HCT116 (cell line): ENCODE results near the gene SCPEP1. TPM values are rescaled to one million over a fixed set of nuclear protein-coding genes. Genes with fewer than 3 reads are reported as not detected.

Experiments used
- ATAC-seq: fragments of 200-7000 bp; cut with Tn5 transposase; 2 replicates; pipeline ENCODE4 v1.9.1; 2020; ENCODE audit warnings: mild to moderate bottlenecking, moderate library complexity
- BruUV-seq: library from RNA; stranded (reverse); fragments of 400-500 nt; replicated peaks from 2 replicates; lab custom pipeline; 2021; lab: Mats Ljungman, UMichigan
- CTCF ChIA-PET: fragments of 300-600 bp; sonication (Branson Sonifier 250); formaldehyde crosslinking; loops from one replicate; lab custom pipeline; 2021; ENCODE audit warnings: antibody characterized with exemption; lab: Charles Lee
- POLR2A ChIA-PET: fragments of 300-600, 350-600 bp; sonication (Branson Sonifier 250); formaldehyde crosslinking; loops from one replicate; lab custom pipeline; 2021; ENCODE audit warnings: antibody characterized with exemption; lab: Charles Lee
- RAD21 ChIA-PET, 2 experiments: fragments of 300-600 bp; sonication (Branson Sonifier 250); formaldehyde crosslinking; loops; one replicate each; lab custom pipeline; 2023; ENCODE audit warnings: low total read pairs in 2 of 2; ENCODE audit not compliant: uncharacterized antibody in 2 of 2, unreplicated experiment in 2 of 2, low non-redundant PET in 1 of 2; lab: Charles Lee
- DNase-seq: peaks from one replicate; pipeline ENCODE4 v3.0.0-alpha.2; 2010; ENCODE audit warnings: low read depth, low spot score
- H2AFZ ChIP-seq: fragments of 200-600 bp; shearing (Covaris generic), sonication (generic); 2 replicates; pipeline ENCODE4 v1.6.1; 2017; ENCODE audit warnings: low read depth, mixed run types, mixed read lengths, antibody characterized with exemption, low read length; ENCODE audit not compliant: poor library complexity, severe bottlenecking
- H3K27ac ChIP-seq: 2 replicates; pipeline ENCODE4 v1.5.1; 2012; ENCODE audit warnings: low read depth, low read length
- H3K27me3 ChIP-seq: fragments of 200-600 bp; sonication (generic); 2 replicates; pipeline ENCODE4 v1.6.1; 2016; ENCODE audit warnings: mixed run types, low read length, mixed read lengths; ENCODE audit not compliant: insufficient read depth
- H3K36me3 ChIP-seq, 2 experiments: fragments of 200-500 bp in 1 of 2; fragments of 200-600 bp in 1 of 2; sonication (Bioruptor generic) in 1 of 2; sonication (generic) in 1 of 2; 2 replicates each; pipeline versions ENCODE4 v1.5.1 to v1.6.1; 2014 to 2016; ENCODE audit warnings: low read length in 2 of 2, inconsistent platforms in 1 of 2, mixed read lengths in 1 of 2, mixed run types in 1 of 2; ENCODE audit not compliant: insufficient read depth in 2 of 2, control insufficient read depth in 1 of 2
- H3K4me1 ChIP-seq, 2 experiments: fragments of 200-600 bp in 1 of 2; sonication (generic) in 1 of 2; 2 replicates each; pipeline versions ENCODE4 v1.5.1 to v1.6.1; 2012 to 2017; ENCODE audit warnings: low read length in 2 of 2, inconsistent platforms in 1 of 2, mild to moderate bottlenecking in 1 of 2, mixed read lengths in 1 of 2, mixed run types in 1 of 2, moderate library complexity in 1 of 2; ENCODE audit not compliant: insufficient read depth in 2 of 2, control insufficient read depth in 1 of 2
- H3K4me2 ChIP-seq: fragments of 200-600 bp; sonication (generic); 2 replicates; pipeline ENCODE4 v1.6.1; 2017; ENCODE audit warnings: mixed run types, low read length, mixed read lengths
- H3K4me3 ChIP-seq, 2 experiments: fragments of 200-600 bp in 1 of 2; sonication (generic) in 1 of 2; replicated peaks in 1 of 2; 2 replicates each; pipeline ENCODE4 v1.5.1; 2011 to 2016; ENCODE audit warnings: low read length in 2 of 2, control low read depth in 1 of 2, low read depth in 1 of 2, mild to moderate bottlenecking in 1 of 2, mixed read lengths in 1 of 2, mixed run types in 1 of 2
- H3K79me2 ChIP-seq: fragments of 200-600 bp; sonication (generic); 2 replicates; pipeline ENCODE4 v1.6.1; 2017; ENCODE audit warnings: mild to moderate bottlenecking, mixed run types, low read length, moderate library complexity, mixed read lengths; ENCODE audit not compliant: insufficient read depth
- H3K9ac ChIP-seq: fragments of 200-600 bp; sonication (generic); 2 replicates; pipeline ENCODE4 v1.6.1; 2016; ENCODE audit warnings: low read length, mixed read lengths
- H3K9me2 ChIP-seq: fragments of 200-600 bp; sonication (generic), shearing (Covaris generic); 2 replicates; pipeline ENCODE4 v1.6.1; 2017; ENCODE audit warnings: mixed run types, mild to moderate bottlenecking, moderate library complexity; ENCODE audit not compliant: insufficient read depth
- H3K9me3 ChIP-seq, 2 experiments: fragments of 200-500 bp in 1 of 2; fragments of 200-600 bp in 1 of 2; sonication (Bioruptor generic) in 1 of 2; sonication (generic) in 1 of 2; 2 replicates each; pipeline ENCODE4 v1.6.1; 2014 to 2017; ENCODE audit warnings: low read length in 2 of 2, mixed read lengths in 2 of 2, inconsistent platforms in 1 of 2, low read depth in 1 of 2, mild to moderate bottlenecking in 1 of 2, mixed run types in 1 of 2, moderate library complexity in 1 of 2; ENCODE audit not compliant: control insufficient read depth in 1 of 2, insufficient read depth in 1 of 2
- H4K20me1 ChIP-seq: fragments of 200-600 bp; sonication (generic), shearing (Covaris generic); 2 replicates; pipeline ENCODE4 v1.6.1; 2017; ENCODE audit warnings: mixed run types, mild to moderate bottlenecking, moderate library complexity; ENCODE audit not compliant: insufficient read depth
- CBX3 ChIP-seq: IDR thresholded peaks from 2 replicates; pipeline ENCODE4 v1.6.1; 2012; ENCODE audit warnings: low read depth
- CEBPB ChIP-seq: IDR thresholded peaks from 2 replicates; pipeline ENCODE4 v1.6.1; 2012; ENCODE audit warnings: low read depth
- ELF1 ChIP-seq: IDR thresholded peaks from 2 replicates; pipeline ENCODE4 v1.6.1; 2012; ENCODE audit warnings: low read depth, borderline replicate concordance
- EZH2 ChIP-seq: fragments of 200-600 bp; sonication (generic); IDR thresholded peaks from 2 replicates; pipeline ENCODE4 v1.6.1; 2017; ENCODE audit warnings: antibody characterized with exemption, mixed run types
- EZH2phosphoT487 ChIP-seq: fragments of 200-600 bp; IDR thresholded peaks from 2 replicates; pipeline ENCODE4 v1.6.1; 2018; ENCODE audit warnings: antibody characterized with exemption, borderline replicate concordance
- FOSL1 ChIP-seq: IDR thresholded peaks from 2 replicates; pipeline ENCODE4 v1.6.1; 2012; ENCODE audit warnings: low read depth
- JUND ChIP-seq: IDR thresholded peaks from 2 replicates; pipeline ENCODE4 v1.6.1; 2012
- POLR2A ChIP-seq: IDR thresholded peaks from 2 replicates; pipeline ENCODE4 v1.7.0; 2011; ENCODE audit warnings: borderline replicate concordance; ENCODE audit not compliant: insufficient read depth, insufficient read length; ENCODE audit errors: extremely low read depth
- POLR2AphosphoS5 ChIP-seq: IDR thresholded peaks from 2 replicates; pipeline ENCODE4 v1.6.1; 2011; ENCODE audit warnings: mild to moderate bottlenecking, low read depth, low read length, moderate library complexity
- RAD21 ChIP-seq: IDR thresholded peaks from 2 replicates; pipeline ENCODE4 v1.6.1; 2012; ENCODE audit warnings: low read depth, mild to moderate bottlenecking
- SIN3A ChIP-seq: IDR thresholded peaks from 2 replicates; pipeline ENCODE4 v1.6.1; 2012; ENCODE audit warnings: low read depth
- SP1 ChIP-seq: IDR thresholded peaks from 2 replicates; pipeline ENCODE4 v1.6.1; 2012; ENCODE audit warnings: low read depth
- SRF ChIP-seq: IDR thresholded peaks from 2 replicates; pipeline ENCODE4 v1.6.1; 2012; ENCODE audit warnings: low read depth
- TCF7L2 ChIP-seq: IDR thresholded peaks from 2 replicates; pipeline ENCODE4 v1.7.0; 2011; ENCODE audit warnings: borderline replicate concordance, inconsistent platforms; ENCODE audit not compliant: insufficient read depth, insufficient read length; ENCODE audit errors: extremely low read depth
- YY1 ChIP-seq: IDR thresholded peaks from 2 replicates; pipeline ENCODE4 v1.6.1; 2011; ENCODE audit warnings: low read length, low read depth, moderate library complexity, mild to moderate bottlenecking; ENCODE audit not compliant: insufficient replicate concordance; ENCODE audit errors: extremely low read depth
- ZFX ChIP-seq: fragments of 450-650 bp; IDR thresholded peaks from 2 replicates; pipeline ENCODE4 v1.6.1; 2017
- ZNF274 ChIP-seq: fragments of 200-500 bp; sonication (Bioruptor generic); IDR thresholded peaks from 2 replicates; pipeline ENCODE4 v1.6.1; 2014; ENCODE audit warnings: mild to moderate bottlenecking, low read depth, low read length, inconsistent platforms
- intact Hi-C: fragments of 100-400 bp; cut with micrococcal nuclease; formaldehyde crosslinking; loops from 2 replicates; pipeline ENCODE4 v1.10.0; 2022
- total RNA-seq: library from RNA; stranded (reverse); gene quantifications from one replicate; pipeline ENCODE4 v1.2.1, GENCODE V29; 2021; ENCODE audit not compliant: unreplicated experiment
- TF ChIP-seq, protein P1 (sequence below): IDR thresholded peaks from 2 replicates; pipeline ENCODE4 v1.6.1; 2011; ENCODE audit warnings: mild to moderate bottlenecking, low read length, moderate library complexity; ENCODE audit not compliant: insufficient replicate concordance; ENCODE audit errors: extremely low read depth
- TF ChIP-seq, protein P2 (sequence below): IDR thresholded peaks from 2 replicates; pipeline ENCODE4 v1.6.1; 2012
- TF ChIP-seq, protein P3 (sequence below): IDR thresholded peaks from 2 replicates; pipeline ENCODE4 v1.6.1; 2012
- TF ChIP-seq, protein P4 (sequence below), 3 experiments: fragments of 200-600 bp in 1 of 3; sonication (generic) in 1 of 3; IDR thresholded peaks in 2 of 3; conservative IDR thresholded peaks in 1 of 3; 2 replicates each; pipeline ENCODE4 v1.5.1; 2012 to 2017; ENCODE audit warnings: low read depth in 2 of 3, low read length in 2 of 3, antibody characterized with exemption in 1 of 3, borderline replicate concordance in 1 of 3, control low read depth in 1 of 3, mild to moderate bottlenecking in 1 of 3, mixed read lengths in 1 of 3, mixed run types in 1 of 3, moderate library complexity in 1 of 3; ENCODE audit not compliant: insufficient read depth in 1 of 3

The SCPEP1 gene
- total RNA-seq, 1 experiment from 2014 or later, result 28.3 TPM

DNA sequence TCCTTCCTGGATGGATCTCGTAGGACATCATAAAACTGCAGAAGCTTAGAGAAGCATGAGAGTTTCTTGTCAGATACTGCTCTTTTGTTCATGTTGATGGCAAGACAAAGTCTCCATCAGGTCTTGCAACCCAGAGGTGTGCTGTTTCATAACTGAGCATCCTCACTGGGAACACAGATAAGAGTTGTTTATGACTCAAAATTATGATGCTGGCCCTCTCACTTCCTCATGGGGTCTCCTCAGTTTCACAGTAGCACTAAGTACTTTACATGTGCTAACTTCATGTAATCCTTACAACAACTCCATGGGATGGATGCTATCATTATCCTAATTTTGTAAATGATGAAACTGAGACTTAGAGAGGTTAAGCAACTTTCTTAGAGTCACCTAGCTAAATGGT is 14.4 kb downstream of the SCPEP1 start (continued):
- TF ChIP-seq, protein P1, sequence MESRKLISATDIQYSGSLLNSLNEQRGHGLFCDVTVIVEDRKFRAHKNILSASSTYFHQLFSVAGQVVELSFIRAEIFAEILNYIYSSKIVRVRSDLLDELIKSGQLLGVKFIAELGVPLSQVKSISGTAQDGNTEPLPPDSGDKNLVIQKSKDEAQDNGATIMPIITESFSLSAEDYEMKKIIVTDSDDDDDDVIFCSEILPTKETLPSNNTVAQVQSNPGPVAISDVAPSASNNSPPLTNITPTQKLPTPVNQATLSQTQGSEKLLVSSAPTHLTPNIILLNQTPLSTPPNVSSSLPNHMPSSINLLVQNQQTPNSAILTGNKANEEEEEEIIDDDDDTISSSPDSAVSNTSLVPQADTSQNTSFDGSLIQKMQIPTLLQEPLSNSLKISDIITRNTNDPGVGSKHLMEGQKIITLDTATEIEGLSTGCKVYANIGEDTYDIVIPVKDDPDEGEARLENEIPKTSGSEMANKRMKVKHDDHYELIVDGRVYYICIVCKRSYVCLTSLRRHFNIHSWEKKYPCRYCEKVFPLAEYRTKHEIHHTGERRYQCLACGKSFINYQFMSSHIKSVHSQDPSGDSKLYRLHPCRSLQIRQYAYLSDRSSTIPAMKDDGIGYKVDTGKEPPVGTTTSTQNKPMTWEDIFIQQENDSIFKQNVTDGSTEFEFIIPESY, result no peak
- no peak for TF ChIP-seq CBX3

DNA sequence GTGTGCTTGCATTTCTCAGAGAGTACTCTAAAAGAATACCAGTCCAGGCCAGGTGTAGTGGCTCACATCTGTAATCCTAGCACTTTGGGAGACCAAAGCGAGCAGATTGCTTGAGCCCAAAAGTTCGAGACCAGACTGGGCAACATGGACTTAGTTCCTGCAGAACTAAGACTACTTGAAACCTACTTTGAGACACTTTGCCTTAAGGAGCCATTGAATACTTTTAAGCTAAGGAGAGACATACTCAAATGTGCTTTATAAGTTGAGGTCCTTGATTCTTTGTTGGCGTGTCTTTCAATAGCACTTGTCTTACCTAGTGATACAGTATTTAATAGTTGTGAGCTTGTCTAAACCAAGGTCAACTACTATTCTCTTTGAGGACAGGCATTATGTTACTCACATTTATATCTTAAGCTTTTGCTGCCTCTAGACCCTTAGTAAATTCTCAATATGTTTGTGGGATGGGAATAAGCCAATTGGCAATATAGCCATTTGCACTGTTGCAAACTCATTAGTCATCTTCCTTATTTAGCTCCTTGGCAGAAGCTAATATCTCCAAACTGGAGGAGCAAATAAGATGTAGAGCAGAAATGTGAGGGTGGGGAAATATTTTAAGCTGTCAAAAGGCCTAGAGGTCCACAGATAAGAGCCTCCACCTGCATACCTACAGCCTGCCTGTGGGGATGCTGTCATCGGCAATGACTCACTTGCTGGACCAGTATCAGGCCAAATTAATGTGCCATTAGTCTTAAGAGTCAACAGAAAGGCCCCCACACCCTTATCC is 16.3 kb downstream of the SCPEP1 start:
- peaks cover 0 to 3% of the 10 kb centered on the region in 2 experiments; a peak in 1 of 4 replicates for H3K36me3 ChIP-seq
- ATAC-seq (peak; percentile 42; the same call in 1 of the 2 replicates), DNase-seq (no peak)
- BruUV-seq, result no TSS peak
- H3K4me3 ChIP-seq, result no peak overlapping the region
- no peaks in the 10 kb centered on the region for H3K27me3 ChIP-seq
- no peaks in the 10 kb centered on the region for H3K9me3 ChIP-seq
- TF ChIP-seq, protein P2, sequence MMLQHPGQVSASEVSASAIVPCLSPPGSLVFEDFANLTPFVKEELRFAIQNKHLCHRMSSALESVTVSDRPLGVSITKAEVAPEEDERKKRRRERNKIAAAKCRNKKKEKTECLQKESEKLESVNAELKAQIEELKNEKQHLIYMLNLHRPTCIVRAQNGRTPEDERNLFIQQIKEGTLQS, result no peak
- TF ChIP-seq, protein P3, sequence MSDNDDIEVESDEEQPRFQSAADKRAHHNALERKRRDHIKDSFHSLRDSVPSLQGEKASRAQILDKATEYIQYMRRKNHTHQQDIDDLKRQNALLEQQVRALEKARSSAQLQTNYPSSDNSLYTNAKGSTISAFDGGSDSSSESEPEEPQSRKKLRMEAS, result no peak
- TF ChIP-seq SP1, result no peak
- no peak for TF ChIP-seq ELF1
- TF ChIP-seq ZFX, result no peak
- TF ChIP-seq SRF, result no peak
- TF ChIP-seq RAD21, result no peak
- TF ChIP-seq FOSL1, result no peak
- no peak for TF ChIP-seq EZH2phosphoT487
- TF ChIP-seq TCF7L2, result no peak
- no peak for TF ChIP-seq EZH2
- TF ChIP-seq, protein P4, sequence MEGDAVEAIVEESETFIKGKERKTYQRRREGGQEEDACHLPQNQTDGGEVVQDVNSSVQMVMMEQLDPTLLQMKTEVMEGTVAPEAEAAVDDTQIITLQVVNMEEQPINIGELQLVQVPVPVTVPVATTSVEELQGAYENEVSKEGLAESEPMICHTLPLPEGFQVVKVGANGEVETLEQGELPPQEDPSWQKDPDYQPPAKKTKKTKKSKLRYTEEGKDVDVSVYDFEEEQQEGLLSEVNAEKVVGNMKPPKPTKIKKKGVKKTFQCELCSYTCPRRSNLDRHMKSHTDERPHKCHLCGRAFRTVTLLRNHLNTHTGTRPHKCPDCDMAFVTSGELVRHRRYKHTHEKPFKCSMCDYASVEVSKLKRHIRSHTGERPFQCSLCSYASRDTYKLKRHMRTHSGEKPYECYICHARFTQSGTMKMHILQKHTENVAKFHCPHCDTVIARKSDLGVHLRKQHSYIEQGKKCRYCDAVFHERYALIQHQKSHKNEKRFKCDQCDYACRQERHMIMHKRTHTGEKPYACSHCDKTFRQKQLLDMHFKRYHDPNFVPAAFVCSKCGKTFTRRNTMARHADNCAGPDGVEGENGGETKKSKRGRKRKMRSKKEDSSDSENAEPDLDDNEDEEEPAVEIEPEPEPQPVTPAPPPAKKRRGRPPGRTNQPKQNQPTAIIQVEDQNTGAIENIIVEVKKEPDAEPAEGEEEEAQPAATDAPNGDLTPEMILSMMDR (IDR thresholded peaks at IDR 0.05 in 2 of 3, conservative IDR thresholded peaks at IDR 0.05 in 1 of 3; ENCODE audit: borderline replicate concordance in 1 of 3, insufficient read depth in 1 of 3, low read depth in 2 of 3, low read length in 2 of 3), result no peak
- no peak for TF ChIP-seq JUND
- TF ChIP-seq CBX3, result no peak
- no peak for TF ChIP-seq CEBPB
- no peak for TF ChIP-seq SIN3A
- TF ChIP-seq POLR2A, result no peak
- no peak for TF ChIP-seq YY1
- no peak for TF ChIP-seq POLR2AphosphoS5
- TF ChIP-seq ZNF274, result no peak
- H4K20me1 ChIP-seq, result no peaks in the 10 kb centered on the region
- ChIA-PET POLR2A (no interaction called here), RAD21 (no interaction called here), CTCF (no interaction called here)
- H3K9ac ChIP-seq, result no peak overlapping the region
- H3K27ac ChIP-seq, result no peak overlapping the region
- 0 out of 4 replicates have a peak, but pooled peaks cover 0 to under 1% of the 10 kb centered on the region in 2 experiments for H3K4me1 ChIP-seq
- no peaks in the 10 kb centered on the region for H3K9me2 ChIP-seq
- H3K4me2 ChIP-seq, result no peak overlapping the region
- H2AFZ ChIP-seq, result no peak overlapping the region
- no peaks in the 10 kb centered on the region for H3K79me2 ChIP-seq
- intact Hi-C loops, result no loop called here
